Muscle layer of duodenum (tissue), 2 donors: ENCODE data around the gene ACOX1.

Experiments
- H3K27ac ChIP-seq: one replicate; pipeline ENCODE4 v1.7.0; 2013; ENCODE audit warnings: mild to moderate bottlenecking, low read length
- H3K27me3 ChIP-seq: one replicate; pipeline ENCODE4 v1.7.0; 2013; ENCODE audit warnings: low read depth, mild to moderate bottlenecking, control low read depth, low read length
- H3K36me3 ChIP-seq, 2 donors: one replicate each; pipeline ENCODE4 v1.7.0; 2013; ENCODE audit warnings: low read length in 2 of 2, control low read depth in 1 of 2, mild to moderate bottlenecking in 1 of 2; ENCODE audit not compliant: insufficient read depth in 2 of 2, control insufficient read depth in 1 of 2
- H3K4me1 ChIP-seq, 2 donors: one replicate each; pipeline ENCODE4 v1.7.0; 2013; ENCODE audit warnings: low read length in 2 of 2, mild to moderate bottlenecking in 2 of 2, control low read depth in 1 of 2, moderate library complexity in 1 of 2; ENCODE audit not compliant: insufficient read depth in 2 of 2, control insufficient read depth in 1 of 2
- H3K4me3 ChIP-seq, 2 donors: one replicate each; pipeline ENCODE4 v1.7.0; 2013; ENCODE audit warnings: low read length in 2 of 2, low read depth in 1 of 2, mild to moderate bottlenecking in 1 of 2
- H3K9me3 ChIP-seq, 2 donors: one replicate each; pipeline ENCODE4 v1.7.0; 2013; ENCODE audit warnings: low read length in 2 of 2, control low read depth in 1 of 2, mild to moderate bottlenecking in 1 of 2; ENCODE audit not compliant: control insufficient read depth in 1 of 2
- donor health status: healthy.

ACOX1 gene

GRCh38 chr17:75893305-75894048 is 85.5 kb downstream of the ACOX1 start:
- H3K27me3 ChIP-seq = no peaks in the 10 kb centered on the region
- peaks cover 5 to 40% of the 10 kb centered on the region in 2 donors for H3K36me3 ChIP-seq
- no peak overlapping the region for H3K27ac ChIP-seq
- peaks cover 14 to 34% of the 10 kb centered on the region in 2 donors for H3K4me1 ChIP-seq
- no peaks in the 10 kb centered on the region for H3K9me3 ChIP-seq
- no peak overlapping the region for H3K4me3 ChIP-seq

DNA sequence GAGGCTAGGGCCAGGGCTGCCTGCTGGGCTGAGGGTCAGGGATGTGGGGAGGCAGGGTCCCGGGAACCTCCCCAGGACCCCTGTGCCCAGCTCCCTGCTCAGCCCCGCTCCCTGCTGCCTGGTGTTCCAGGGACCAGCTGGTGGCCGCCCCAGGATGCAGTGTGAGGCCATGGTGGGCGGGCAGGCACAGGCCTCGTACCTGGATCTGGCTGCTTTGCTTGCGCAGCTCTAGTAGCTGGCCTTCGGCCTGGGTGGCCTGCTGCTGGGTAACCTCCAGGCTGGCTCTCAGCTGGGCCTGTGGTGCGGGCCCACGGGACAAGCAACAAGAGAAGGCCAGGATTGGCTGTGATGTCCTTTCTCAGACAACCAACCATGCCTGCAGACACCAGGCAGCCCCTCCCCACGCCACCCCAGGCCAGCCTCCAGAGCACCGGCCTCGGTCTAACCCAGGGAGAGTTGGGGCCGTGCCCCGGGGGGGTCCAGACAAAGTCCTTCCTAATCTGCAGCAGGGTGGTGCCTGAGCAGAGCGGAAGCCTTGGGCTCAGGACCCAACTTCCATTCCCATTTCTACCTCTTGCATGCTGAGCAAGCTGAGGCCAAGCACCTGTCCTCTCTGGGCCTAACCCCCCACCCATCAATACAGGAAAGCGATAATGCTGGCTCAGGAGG is 86.3 kb downstream of the ACOX1 start:
- Histone ChIP-seq H3K4me3 (no peak overlapping the region), H3K4me1 (peaks cover 11 to 31% of the 10 kb centered on the region in 2 donors), H3K36me3 (peaks cover 5 to 35% of the 10 kb centered on the region in 2 donors), H3K9me3 (no peaks in the 10 kb centered on the region), H3K27ac (no peak overlapping the region), H3K27me3 (no peaks in the 10 kb centered on the region)

DNA sequence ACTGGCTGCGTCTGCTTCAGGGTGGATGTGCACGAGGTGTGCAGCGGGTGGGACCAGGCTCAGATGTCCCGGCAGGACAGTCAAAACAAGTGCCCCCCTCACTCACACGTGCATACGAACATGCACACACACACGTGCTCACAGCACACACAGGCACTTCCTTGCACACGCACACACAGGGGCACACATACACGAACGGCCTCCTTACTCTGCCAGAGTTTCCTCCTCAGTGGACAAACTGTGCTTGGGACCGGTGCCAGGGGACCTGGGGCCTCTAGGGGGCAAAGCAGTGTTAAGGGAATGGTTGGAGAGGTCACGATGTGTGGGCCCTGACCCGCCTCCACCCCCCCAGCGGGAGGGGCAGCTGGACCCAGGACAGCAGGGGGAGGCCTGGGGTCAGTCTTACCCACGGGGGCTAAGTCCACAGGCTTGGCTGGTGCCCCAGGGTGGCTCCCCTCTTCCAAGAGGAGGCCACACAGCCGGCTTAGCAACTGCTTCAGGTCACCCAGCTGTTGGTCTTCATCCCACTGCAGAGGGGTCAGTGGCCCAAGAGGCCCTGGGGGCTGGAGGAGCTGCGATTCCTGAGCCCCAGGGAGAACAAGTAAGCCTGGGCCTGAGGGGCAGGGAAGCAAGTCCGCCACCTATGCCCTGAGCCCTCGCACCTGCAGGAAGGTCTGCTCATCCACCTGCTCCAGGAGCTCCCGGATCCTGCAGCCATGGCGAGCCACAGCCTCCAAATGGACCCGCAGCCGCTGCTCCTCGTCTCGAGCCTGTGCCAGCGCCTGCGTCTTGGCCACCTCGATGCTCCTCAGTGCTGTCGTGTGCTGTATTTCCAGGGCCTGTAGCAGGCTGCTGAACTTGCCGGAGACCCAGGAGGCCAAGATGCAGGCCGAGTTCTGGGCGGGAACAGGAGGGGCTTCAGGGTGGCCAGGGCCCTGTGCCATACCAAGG is 87.1 kb downstream of the ACOX1 start:
- peaks cover 10 to 23% of the 10 kb centered on the region in 2 donors for H3K4me1 ChIP-seq
- no peak overlapping the region for H3K27ac ChIP-seq
- H3K36me3 ChIP-seq = peaks cover 5 to 35% of the 10 kb centered on the region in 2 donors
- no peaks in the 10 kb centered on the region for H3K27me3 ChIP-seq
- no peak overlapping the region for H3K4me3 ChIP-seq
- no peaks in the 10 kb centered on the region for H3K9me3 ChIP-seq
